Body of pancreas (tissue), 4 donors: ENCODE data around the gene SDS. TPM values are rescaled to one million over a fixed set of nuclear protein-coding genes. Genes with fewer than 3 reads are reported as not detected.

Source experiments
- ATAC-seq: fragments of 150-250 bp; one replicate; pipeline ENCODE4 v1.9.1; 2016
- DNase-seq, 4 donors: peaks; one replicate each; pipeline ENCODE4 v3.0.0-alpha.2; 2019
- H3K27ac ChIP-seq, 4 donors: fragments of 200-600 bp; sonication (generic); 1 replicate in 3 of 4; 2 replicates in 1 of 4; pipeline versions ENCODE4 v1.5.1 to v1.6.1; 2016 to 2019; ENCODE audit warnings: mild to moderate bottlenecking in 1 of 4, mixed read lengths in 1 of 4, moderate library complexity in 1 of 4
- H3K27me3 ChIP-seq, 2 donors: fragments of 200-600 bp; sonication (generic); one replicate each; pipeline ENCODE4 v1.6.0; 2016; ENCODE audit warnings: mild to moderate bottlenecking in 1 of 2
- H3K36me3 ChIP-seq, 2 donors: fragments of 200-600 bp; sonication (generic); replicated peaks in 1 of 2; 2 replicates each; pipeline ENCODE4 v1.5.1; 2016; ENCODE audit warnings: low read depth in 2 of 2; ENCODE audit not compliant: insufficient read depth in 1 of 2
- H3K4me1 ChIP-seq: fragments of 200-600 bp; sonication (generic); one replicate; pipeline ENCODE4 v1.6.0; 2016
- H3K4me3 ChIP-seq, 2 donors: fragments of 200-600 bp; sonication (generic); 1 replicate in 1 of 2; 2 replicates in 1 of 2; pipeline ENCODE4 v1.5.1; 2016 to 2019
- H3K9me3 ChIP-seq, 3 donors: fragments of 200-600 bp; sonication (generic); 1 replicate in 2 of 3; 2 replicates in 1 of 3; pipeline ENCODE4 v1.5.1; 2016
- POLR2A ChIP-seq, 3 donors: fragments of 450-650 bp; IDR thresholded peaks; one replicate each; pipeline ENCODE4 v1.6.1; 2016; ENCODE audit warnings: antibody characterized with exemption in 3 of 3, mild to moderate bottlenecking in 2 of 3
- WGBS, 2 donors: methylation state at CpG; one replicate each; pipeline ENCODE4 v1.1.5; 2017; 5-methylcytosine and 5-hydroxymethylcytosine counted together
- intact Hi-C: fragments of 100-400 bp; cut with DNase I; formaldehyde crosslinking; loops from one replicate; pipeline ENCODE4 v1.15.1; 2023
- total RNA-seq, 2 donors: library from RNA; depleted of rRNA; stranded (reverse); fragments of >200 nt; gene quantifications; one replicate each; pipeline ENCODE4 v1.1.0, GENCODE V29; 2016
- TF ChIP-seq, protein P1 (sequence below), 7 experiments: fragments of 450-650 bp in 4 of 7; fragments of 200-600 bp in 3 of 7; sonication (generic) in 3 of 7; IDR thresholded peaks; one replicate each; pipeline ENCODE4 v1.5.1; 2016 to 2019; ENCODE audit warnings: antibody characterized with exemption in 7 of 7

The SDS gene
- total RNA-seq, 2 donors from 2014 or later, result 0.33 to 0.52 TPM

DNA sequence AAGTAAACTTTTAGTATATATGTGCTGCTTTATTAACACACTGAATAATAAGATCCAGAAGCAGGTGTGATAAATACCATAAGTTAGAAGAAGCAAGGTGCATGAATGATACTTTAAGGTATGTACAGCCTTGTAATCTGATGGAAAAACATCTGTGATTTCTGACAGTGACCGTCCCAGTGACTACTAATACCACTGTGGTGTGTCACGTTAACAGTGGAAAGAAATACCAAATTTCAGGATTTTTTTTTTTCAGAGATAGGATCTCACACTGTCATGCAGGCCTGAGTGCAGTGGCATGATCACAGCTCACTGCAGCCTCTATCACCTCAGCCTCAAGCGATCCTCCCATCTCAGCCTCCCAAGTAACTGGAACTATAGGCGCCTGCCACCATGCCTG lies 21.5 kb downstream of the SDS start:
- peaks cover 0 to 14% of the 10 kb centered on the region in 2 donors for H3K36me3 ChIP-seq
- WGBS, 2 donors, result 94 to 99% methylated on average over 4 of the region's 4 CpGs
- H3K4me1 ChIP-seq, result no peaks in the 10 kb centered on the region
- intact Hi-C loops, result no loop called here
- DNase-seq, result no peak
- H3K27me3 ChIP-seq, result no peaks in the 10 kb centered on the region
- no peak overlapping the region for H3K27ac ChIP-seq
- TF ChIP-seq POLR2A (IDR thresholded peaks at IDR 0.05), result no peak
- TF ChIP-seq, protein P1, sequence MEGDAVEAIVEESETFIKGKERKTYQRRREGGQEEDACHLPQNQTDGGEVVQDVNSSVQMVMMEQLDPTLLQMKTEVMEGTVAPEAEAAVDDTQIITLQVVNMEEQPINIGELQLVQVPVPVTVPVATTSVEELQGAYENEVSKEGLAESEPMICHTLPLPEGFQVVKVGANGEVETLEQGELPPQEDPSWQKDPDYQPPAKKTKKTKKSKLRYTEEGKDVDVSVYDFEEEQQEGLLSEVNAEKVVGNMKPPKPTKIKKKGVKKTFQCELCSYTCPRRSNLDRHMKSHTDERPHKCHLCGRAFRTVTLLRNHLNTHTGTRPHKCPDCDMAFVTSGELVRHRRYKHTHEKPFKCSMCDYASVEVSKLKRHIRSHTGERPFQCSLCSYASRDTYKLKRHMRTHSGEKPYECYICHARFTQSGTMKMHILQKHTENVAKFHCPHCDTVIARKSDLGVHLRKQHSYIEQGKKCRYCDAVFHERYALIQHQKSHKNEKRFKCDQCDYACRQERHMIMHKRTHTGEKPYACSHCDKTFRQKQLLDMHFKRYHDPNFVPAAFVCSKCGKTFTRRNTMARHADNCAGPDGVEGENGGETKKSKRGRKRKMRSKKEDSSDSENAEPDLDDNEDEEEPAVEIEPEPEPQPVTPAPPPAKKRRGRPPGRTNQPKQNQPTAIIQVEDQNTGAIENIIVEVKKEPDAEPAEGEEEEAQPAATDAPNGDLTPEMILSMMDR (IDR thresholded peaks at IDR 0.05), result no peak
- no peaks in the 10 kb centered on the region for H3K9me3 ChIP-seq
- ATAC-seq, result no peak
- H3K4me3 ChIP-seq, result no peak overlapping the region

DNA sequence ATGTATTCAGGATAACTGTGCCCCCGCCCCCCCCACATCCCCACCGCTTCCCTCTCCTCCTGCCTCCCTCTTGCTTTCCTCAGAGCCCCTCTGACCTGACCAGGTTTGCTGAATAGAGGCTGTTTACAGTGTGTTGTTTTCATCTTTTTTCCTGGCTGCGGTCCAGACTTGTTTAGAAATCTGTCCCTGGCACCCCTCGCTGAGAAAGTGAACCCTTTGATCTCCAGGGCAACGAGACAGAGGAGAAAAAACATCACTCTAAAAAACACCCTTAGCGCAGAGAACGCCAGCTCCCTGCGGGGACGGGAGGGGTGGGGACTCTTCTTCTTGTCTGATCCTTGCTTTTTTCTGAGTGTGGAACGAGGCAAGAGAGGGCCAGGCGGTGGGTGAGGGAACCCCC lies 22.5 kb downstream of the SDS start:
- WGBS, 2 donors, result 81 to 85% methylated on average over 11 of the region's 11 CpGs
- DNase-seq, result no peak
- Histone ChIP-seq H3K27me3 (no peaks in the 10 kb centered on the region), H3K4me3 (no peak overlapping the region), H3K9me3 (no peaks in the 10 kb centered on the region), H3K36me3 (peaks cover 0 to 12% of the 10 kb centered on the region in 2 donors), H3K4me1 (no peaks in the 10 kb centered on the region), H3K27ac (no peak overlapping the region)
- no peak for ATAC-seq
- intact Hi-C loops, result no loop called here
- TF ChIP-seq POLR2A (IDR thresholded peaks at IDR 0.05), result no peak
- TF ChIP-seq, protein P1 (IDR thresholded peaks at IDR 0.05), result no peak

DNA sequence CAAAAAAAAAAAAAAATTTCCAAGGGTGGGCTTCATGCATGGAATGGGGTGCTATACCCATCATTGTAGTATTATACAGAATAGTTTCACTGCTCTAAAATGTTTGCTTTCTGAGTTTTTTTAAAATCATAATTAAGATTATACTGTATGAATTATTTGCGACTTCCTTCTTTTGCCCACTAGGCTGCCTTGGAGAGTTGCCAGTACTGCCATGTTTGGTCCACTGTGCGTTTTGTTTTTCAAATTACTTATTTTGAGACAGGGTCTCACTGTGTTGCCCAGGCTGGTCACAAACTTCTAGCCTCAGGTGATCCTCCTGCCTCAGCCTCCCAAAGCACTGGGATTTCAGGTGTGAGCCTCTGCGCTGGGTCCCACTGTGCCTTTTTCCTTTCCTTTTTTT lies 25.4 kb downstream of the SDS start:
- no peaks in the 10 kb centered on the region for H3K4me1 ChIP-seq
- ATAC-seq, result no peak
- no peaks in the 10 kb centered on the region for H3K9me3 ChIP-seq
- no peaks in the 10 kb centered on the region for H3K27me3 ChIP-seq
- no peak overlapping the region for H3K4me3 ChIP-seq
- intact Hi-C loops, result no loop called here
- no peak for DNase-seq
- H3K36me3 ChIP-seq, result peaks cover 0 to 5% of the 10 kb centered on the region in 2 donors
- TF ChIP-seq, protein P1 (IDR thresholded peaks at IDR 0.05), result no peak
- WGBS, 2 donors, result 78 to 91% methylated on average over 3 of the region's 3 CpGs
- no peak overlapping the region for H3K27ac ChIP-seq

DNA sequence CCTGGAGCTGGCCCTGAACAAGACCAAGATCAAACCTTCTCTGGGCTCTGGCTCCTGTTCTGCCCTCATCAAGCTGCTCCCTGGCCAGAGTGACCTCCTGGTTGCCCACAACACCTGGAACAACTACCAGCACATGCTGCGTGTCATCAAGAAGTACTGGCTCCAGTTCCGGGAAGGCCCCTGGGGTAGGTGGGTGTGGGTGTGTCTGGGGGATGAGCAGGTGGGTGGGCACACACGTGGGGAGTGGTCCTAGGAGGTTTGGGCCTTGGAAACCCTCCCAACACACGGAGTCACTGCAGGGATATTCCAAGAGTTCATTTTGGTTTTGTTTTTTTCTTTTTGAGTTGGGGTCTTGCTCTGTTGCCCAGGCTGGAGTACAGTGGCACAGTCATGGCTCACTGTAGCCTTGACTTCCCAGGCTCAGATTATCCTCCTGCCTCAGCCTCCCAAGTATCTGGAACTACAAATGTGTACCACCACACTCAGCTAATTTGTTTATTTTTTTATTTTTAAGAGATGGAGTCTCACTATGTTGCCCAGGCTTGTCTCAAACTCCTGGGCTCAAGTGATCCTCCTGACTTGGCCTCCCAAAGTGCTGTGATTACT lies 28.8 kb downstream of the SDS start:
- Histone ChIP-seq H3K36me3 (peaks cover 0 to 7% of the 10 kb centered on the region in 2 donors), H3K4me1 (no peaks in the 10 kb centered on the region), H3K4me3 (no peak overlapping the region), H3K9me3 (no peaks in the 10 kb centered on the region), H3K27me3 (no peaks in the 10 kb centered on the region), H3K27ac (no peak overlapping the region)
- no peak for TF ChIP-seq POLR2A (IDR thresholded peaks at IDR 0.05)
- TF ChIP-seq, protein P1 (IDR thresholded peaks at IDR 0.05), result no peak
- intact Hi-C loops, result no loop called here
- DNase-seq (no peak), ATAC-seq (no peak)
- WGBS, 2 donors, result 92 to 100% methylated on average over 1 to 4 of the region's 4 CpGs

- intact Hi-C loops, result no loop called here
- Histone ChIP-seq H3K27me3 (no peaks in the 10 kb centered on the region), H3K9me3 (no peaks in the 10 kb centered on the region), H3K36me3 (peaks cover 0 to 7% of the 10 kb centered on the region in 2 donors), H3K4me1 (no peaks in the 10 kb centered on the region), H3K4me3 (no peak overlapping the region), H3K27ac (no peak overlapping the region)
- TF ChIP-seq, protein P1 (IDR thresholded peaks at IDR 0.05), result no peak
- TF ChIP-seq POLR2A (IDR thresholded peaks at IDR 0.05), result no peak
- 89 to 91% methylated on average over 3 of the region's 3 CpGs for whole genome bisulfite sequencing, 2 donors
- no peak for DNase-seq
- ATAC-seq, result no peak
Measured at GRCh38 chr12:113373969-113374368, 29.7 kb downstream of the SDS start.
